ENCODE results near the gene DOCK2.

The DOCK2 gene

GRCh38 chr5:169970911-169971765 is 334.1 kb downstream of the DOCK2 start:
- H3K27me3 ChIP-seq (ENCODE audit: insufficient read depth, low read length, poor library complexity, severe bottlenecking), result no peaks in the 10 kb centered on the region
- H4K20me1 ChIP-seq (ENCODE audit: insufficient read depth, low read length, poor library complexity, severe bottlenecking), result no peaks in the 10 kb centered on the region
- H3F3A ChIP-seq (ENCODE audit: low read depth), result no peaks in the 10 kb centered on the region
- no peaks in the 10 kb centered on the region; the same call in 1 of the 2 replicates for H3K36me3 ChIP-seq (ENCODE audit: insufficient read depth, low read length)
- TF ChIP-seq EZH2phosphoT487 (IDR thresholded peaks at IDR 0.05; ENCODE audit: borderline replicate concordance) (no peak), CTCF (conservative IDR thresholded peaks at IDR 0.05; ENCODE audit: low read length) (no peak)
- H3K4me2 ChIP-seq (ENCODE audit: low read depth, low read length, poor library complexity, severe bottlenecking), result no peak overlapping the region
- no peaks in the 10 kb centered on the region for H3K9me2 ChIP-seq (replicated peaks; ENCODE audit: low read depth, low read length)
- no peaks in the 10 kb centered on the region for H3K4me1 ChIP-seq (ENCODE audit: insufficient read depth, low read length, poor library complexity, severe bottlenecking)
- H2AFZ ChIP-seq (ENCODE audit: low read length), result no peak overlapping the region
- H3K9me3 ChIP-seq (ENCODE audit: insufficient read depth, low read depth, low read length), result no peaks in the 10 kb centered on the region
- H3K9ac ChIP-seq (ENCODE audit: low read depth, low read length, poor library complexity, severe bottlenecking), result no peak overlapping the region
- no peak overlapping the region for H3K4me3 ChIP-seq (ENCODE audit: low read length, poor library complexity, severe bottlenecking)
- no peaks in the 10 kb centered on the region for H3K79me2 ChIP-seq (ENCODE audit: insufficient read depth, low read length)

GRCh38 chr5:169971780-169972179 is 334.7 kb downstream of the DOCK2 start:
- no peaks in the 10 kb centered on the region for H3K4me1 ChIP-seq (ENCODE audit: insufficient read depth, low read length, poor library complexity, severe bottlenecking)

GRCh38 chr5:169973056-169973455 is 336.0 kb downstream of the DOCK2 start:
- no peaks in the 10 kb centered on the region for H3K9me3 ChIP-seq (ENCODE audit: insufficient read depth, low read depth, low read length)
- H3K27me3 ChIP-seq (ENCODE audit: insufficient read depth, low read length, poor library complexity, severe bottlenecking), result no peaks in the 10 kb centered on the region
- TF ChIP-seq CTCF (conservative IDR thresholded peaks at IDR 0.05; ENCODE audit: low read length) (no peak), EZH2phosphoT487 (IDR thresholded peaks at IDR 0.05; ENCODE audit: borderline replicate concordance) (no peak)
- H2AFZ ChIP-seq (ENCODE audit: low read length), result no peak overlapping the region
- no peaks in the 10 kb centered on the region for H3K79me2 ChIP-seq (ENCODE audit: insufficient read depth, low read length)
- no peaks in the 10 kb centered on the region for H3K9me2 ChIP-seq (replicated peaks; ENCODE audit: low read depth, low read length)
- H3K4me1 ChIP-seq (ENCODE audit: insufficient read depth, low read length, poor library complexity, severe bottlenecking), result no peaks in the 10 kb centered on the region
- H3K4me3 ChIP-seq (ENCODE audit: low read length, poor library complexity, severe bottlenecking), result no peak overlapping the region
- H3K36me3 ChIP-seq (ENCODE audit: insufficient read depth, low read length), result no peaks in the 10 kb centered on the region
- H3K4me2 ChIP-seq (ENCODE audit: low read depth, low read length, poor library complexity, severe bottlenecking), result no peak overlapping the region
- H4K20me1 ChIP-seq (ENCODE audit: insufficient read depth, low read length, poor library complexity, severe bottlenecking), result no peaks in the 10 kb centered on the region
- no peaks in the 10 kb centered on the region for H3F3A ChIP-seq (ENCODE audit: low read depth)
- no peak overlapping the region for H3K9ac ChIP-seq (ENCODE audit: low read depth, low read length, poor library complexity, severe bottlenecking)

More at GRCh38 chr5:169971780-169972179, 334.7 kb downstream of the DOCK2 start:
- Histone ChIP-seq H3K4me3 (ENCODE audit: low read length, poor library complexity, severe bottlenecking) (no peak overlapping the region), H3K9me2 (replicated peaks; ENCODE audit: low read depth, low read length) (no peaks in the 10 kb centered on the region), H3K9me3 (ENCODE audit: insufficient read depth, low read depth, low read length) (no peaks in the 10 kb centered on the region), H3K9ac (ENCODE audit: low read depth, low read length, poor library complexity, severe bottlenecking) (no peak overlapping the region), H3K4me2 (ENCODE audit: low read depth, low read length, poor library complexity, severe bottlenecking) (no peak overlapping the region), H2AFZ (ENCODE audit: low read length) (no peak overlapping the region), H3K79me2 (ENCODE audit: insufficient read depth, low read length) (no peaks in the 10 kb centered on the region), H3K36me3 (ENCODE audit: insufficient read depth, low read length) (no peaks in the 10 kb centered on the region; the same call in 1 of the 2 replicates), H3K27me3 (ENCODE audit: insufficient read depth, low read length, poor library complexity, severe bottlenecking) (no peaks in the 10 kb centered on the region), H4K20me1 (ENCODE audit: insufficient read depth, low read length, poor library complexity, severe bottlenecking) (no peaks in the 10 kb centered on the region), H3F3A (ENCODE audit: low read depth) (no peaks in the 10 kb centered on the region)
- TF ChIP-seq CTCF (conservative IDR thresholded peaks at IDR 0.05; ENCODE audit: low read length), result no peak
- no peak for TF ChIP-seq EZH2phosphoT487 (IDR thresholded peaks at IDR 0.05; ENCODE audit: borderline replicate concordance)

All from Loucy (cell line).